GM12878 (cell line): ENCODE results near the gene SEC63. TPM values are rescaled to one million over a fixed set of nuclear protein-coding genes. Genes with fewer than 3 reads are reported as not detected.

Experiments
- ATAC-seq: fragments of 200-7000 bp; cut with Tn5 transposase; 3 replicates; pipeline ENCODE4 v1.9.1; 2020; ENCODE audit warnings: mild to moderate bottlenecking, moderate library complexity
- BruUV-seq: library from RNA; stranded (reverse); fragments of 400-500 nt; replicated peaks from 2 replicates; lab custom pipeline; 2021; lab: Mats Ljungman, UMichigan
- CTCF ChIA-PET: fragments of 300-600 bp; sonication (Branson Sonifier 250); formaldehyde crosslinking; extraction: SDS; loops from one replicate; lab custom pipeline; 2021; ENCODE audit warnings: inconsistent platforms; lab: Yijun Ruan, JAX
- POLR2A ChIA-PET: fragments of 350-600 bp; formaldehyde crosslinking; extraction: SDS; loops from one replicate; lab custom pipeline; 2021; ENCODE audit warnings: inconsistent platforms; lab: Charles Lee
- RAD21 ChIA-PET: fragments of 300-600 bp; sonication (Branson Sonifier 250); formaldehyde crosslinking; loops from one replicate; lab custom pipeline; 2023; ENCODE audit warnings: antibody characterized with exemption; ENCODE audit not compliant: unreplicated experiment; lab: Charles Lee
- SMC1A ChIA-PET: fragments of 300-600 bp; sonication (Branson Sonifier 250); formaldehyde crosslinking; loops from one replicate; lab custom pipeline; 2023; ENCODE audit not compliant: unreplicated experiment, uncharacterized antibody; lab: Charles Lee
- DNase-seq: peaks from one replicate; pipeline ENCODE4 v3.0.0-alpha.2; 2011; ENCODE audit warnings: low read depth, low spot score
- FAIRE-seq: peaks from 3 replicates; lab custom pipeline; 2011; peaks lifted over from hg19 to GRCh38; lab: Jason Lieb, UNC
- H2AFZ ChIP-seq: 2 replicates; pipeline ENCODE4 v1.6.0; 2011; ENCODE audit warnings: low read depth, low read length, control low read depth; ENCODE audit not compliant: control insufficient read depth
- H3K27ac ChIP-seq: 2 replicates; pipeline ENCODE4 v1.5.1; 2011; ENCODE audit warnings: control low read depth; ENCODE audit not compliant: control insufficient read depth, insufficient read depth
- H3K27me3 ChIP-seq, 2 experiments: replicated peaks in 1 of 2; 2 replicates each; pipeline versions ENCODE4 v1.6.0 to v1.6.1; 2011; ENCODE audit warnings: low read length in 1 of 2; ENCODE audit not compliant: control insufficient read depth in 2 of 2, insufficient read depth in 2 of 2
- H3K36me3 ChIP-seq, 2 experiments: 2 replicates each; pipeline ENCODE4 v1.5.1; 2011; ENCODE audit warnings: low read length in 1 of 2; ENCODE audit not compliant: control insufficient read depth in 2 of 2, insufficient read depth in 2 of 2
- H3K4me1 ChIP-seq: 2 replicates; pipeline ENCODE4 v1.6.1; 2011; ENCODE audit warnings: mild to moderate bottlenecking, low read length, moderate library complexity, mixed read lengths; ENCODE audit not compliant: control insufficient read depth, insufficient read depth
- H3K4me2 ChIP-seq: 2 replicates; pipeline ENCODE4 v1.6.0; 2011; ENCODE audit warnings: control low read depth; ENCODE audit not compliant: control insufficient read depth, insufficient read depth
- H3K4me3 ChIP-seq: fragments of 200-600 bp; sonication (generic); 2 replicates; pipeline ENCODE4 v1.5.1; 2016
- H3K79me2 ChIP-seq: 2 replicates; pipeline ENCODE4 v1.6.0; 2011; ENCODE audit warnings: low read length; ENCODE audit not compliant: control insufficient read depth, insufficient read depth
- H3K9ac ChIP-seq: 2 replicates; pipeline ENCODE4 v1.8.0; 2011; ENCODE audit warnings: low read length, control low read depth, mixed read lengths; ENCODE audit not compliant: control insufficient read depth, insufficient read depth
- H3K9me3 ChIP-seq: replicated peaks from 3 replicates; pipeline ENCODE4 v1.5.1; 2011; ENCODE audit warnings: mild to moderate bottlenecking, low read length; ENCODE audit not compliant: control insufficient read depth, insufficient read depth
- H4K20me1 ChIP-seq: 2 replicates; pipeline ENCODE4 v1.6.0; 2011; ENCODE audit not compliant: control insufficient read depth, insufficient read depth
- BHLHE40 ChIP-seq, 2 experiments: fragments of 450-650 bp in 1 of 2; IDR thresholded peaks; 2 replicates each; pipeline ENCODE4 v1.6.1; 2011 to 2017; ENCODE audit warnings: low read depth in 2 of 2, borderline replicate concordance in 1 of 2, improper control_type of control experiment in 1 of 2, low read length in 1 of 2, mild to moderate bottlenecking in 1 of 2
- CREB1 ChIP-seq: IDR thresholded peaks from 2 replicates; pipeline ENCODE4 v1.6.1; 2012; ENCODE audit warnings: low read depth, mild to moderate bottlenecking, inconsistent platforms
- EED ChIP-seq: sonication (generic); IDR thresholded peaks from 2 replicates; pipeline ENCODE4 v1.6.1; 2016; ENCODE audit warnings: antibody characterized with exemption, low read depth
- KAT2A ChIP-seq: conservative IDR thresholded peaks from 2 replicates; pipeline ENCODE4 v1.6.1; 2011; ENCODE audit warnings: low read depth, low read length; ENCODE audit not compliant: control insufficient read depth
- MAX ChIP-seq: IDR thresholded peaks from 2 replicates; pipeline ENCODE4 v1.6.1; 2012; ENCODE audit warnings: low read depth, low read length, improper control_type of control experiment
- MEF2B ChIP-seq: fragments of 450-650 bp; IDR thresholded peaks from 2 replicates; pipeline ENCODE4 v1.6.1; 2018; ENCODE audit warnings: mild to moderate bottlenecking, moderate library complexity; ENCODE audit not compliant: partially characterized antibody, poor library complexity, severe bottlenecking
- NFIC ChIP-seq: IDR thresholded peaks from 2 replicates; pipeline ENCODE4 v1.6.1; 2012; ENCODE audit warnings: low read depth, mild to moderate bottlenecking, inconsistent platforms, low read length, moderate library complexity
- PBX3 ChIP-seq: IDR thresholded peaks from 2 replicates; pipeline ENCODE4 v1.6.1; 2011; ENCODE audit warnings: mild to moderate bottlenecking, low read depth, low read length, moderate library complexity; ENCODE audit not compliant: insufficient replicate concordance
- USF2 ChIP-seq: IDR thresholded peaks from 2 replicates; pipeline ENCODE4 v1.6.1; 2011; ENCODE audit warnings: low read depth, low read length, improper control_type of control experiment, borderline replicate concordance
- ZNF622 ChIP-seq: fragments of 450-650 bp; IDR thresholded peaks from 2 replicates; pipeline ENCODE4 v1.6.1; 2017; ENCODE audit warnings: mild to moderate bottlenecking, inconsistent platforms
- ZZZ3 ChIP-seq: IDR thresholded peaks from 2 replicates; pipeline ENCODE4 v1.6.1; 2011; ENCODE audit warnings: low read depth; ENCODE audit not compliant: control insufficient read depth, insufficient read length
- WGBS: methylation state at CpG from one replicate; pipeline ENCODE4 v1.1.6; 2016; ENCODE audit warnings: low lambda C conversion rate; ENCODE audit not compliant: insufficient replicate concordance, insufficient coverage; ENCODE audit errors: missing lambda C conversion rate; 5-methylcytosine and 5-hydroxymethylcytosine counted together
- in situ Hi-C: fragments of 300-500 bp; cut with MboI; formaldehyde crosslinking; loops from 9 replicates; pipeline ENCODE4 v1.14.3; 2018; ENCODE audit warnings: mixed read lengths
- intact Hi-C: fragments of 100-400 bp; cut with micrococcal nuclease; formaldehyde crosslinking; loops from one replicate; pipeline ENCODE4 v1.14.2; 2022; ENCODE audit not compliant: unreplicated experiment
- polyA plus RNA-seq, 11 experiments: library from polyadenylated mRNA; depleted of rRNA in 4 of 11; unstranded in 6 of 11; stranded (reverse) in 5 of 11; fragments of >200 nt; fragmentation: Nextera tagmentation in 4 of 11; fragmentation: Illumina TruSeq in 1 of 11; extraction: Ambion mirVana in 4 of 11; extraction: Trizol in 1 of 11; gene quantifications; 1 replicate in 1 of 11; 2 replicates in 10 of 11; pipeline versions ENCODE4 v1.2.1 to v1.2.3, GENCODE V29; 2011 to 2016; ENCODE audit warnings: inconsistent platforms in 2 of 11, missing spikeins in 2 of 11, low read depth in 1 of 11
- total RNA-seq, 4 experiments: library from RNA; depleted of rRNA in 3 of 4; stranded (reverse); fragments of >200 nt in 3 of 4; fragmentation: Illumina TruSeq in 1 of 4; extraction: Trizol in 1 of 4; gene quantifications; 2 replicates each; pipeline versions ENCODE4 v1.2.1 to v1.2.3, GENCODE V29; 2013 to 2021
- TF ChIP-seq, protein P1 (sequence below): fragments of 450-650 bp; IDR thresholded peaks from 2 replicates; pipeline ENCODE4 v1.6.1; 2017; ENCODE audit warnings: mild to moderate bottlenecking, moderate library complexity

Gene SEC63
- total and polyA plus RNA-seq, 10 of the 15 experiments (the other 5 are each of a cell fraction or from before 2014, with no cell fraction given) = 10.1 to 87.0 (median 34.3) TPM

GRCh38 chr6:107941199-107941598 is 16.8 kb downstream of the SEC63 start:
- BruUV-seq = no TSS peak

More at GRCh38 chr6:107941199-107941598, 16.8 kb downstream of the SEC63 start:
- DNase-seq (no peak), ATAC-seq (no peak), FAIRE-seq (no peak)
- ChIA-PET CTCF (interaction anchor here (0.8 to 1.7 kb wide), 4 partner anchors 10 to 40 kb away, joined by 3 to 4 read pairs (median 3); no protein-coding TSS in a partner anchor), SMC1A (interaction anchor here (0.9 to 1.5 kb wide), 4 partner anchors 11 to 48 kb away, joined by 3 to 4 read pairs (median 4); no protein-coding TSS in a partner anchor), POLR2A (interaction anchor here (0.7 to 1.7 kb wide), 2 partner anchors 10 to 17 kb away, joined by 3 to 4 read pairs; no protein-coding TSS in a partner anchor), RAD21 (no interaction called here)
- Histone ChIP-seq H2AFZ (no peak overlapping the region), H4K20me1 (no peaks in the 10 kb centered on the region; the same call in 1 of the 2 replicates), H3K79me2 (peaks cover 56% of the 10 kb centered on the region), H3K4me2 (no peak overlapping the region), H3K27me3 (no peaks in the 10 kb centered on the region), H3K36me3 (no peaks in the 10 kb centered on the region; a peak in 1 of 4 replicates), H3K4me1 (no peaks in the 10 kb centered on the region), H3K4me3 (no peak overlapping the region), H3K27ac (no peak overlapping the region), H3K9me3 (no peaks in the 10 kb centered on the region; the same call in 2 of the 3 replicates), H3K9ac (no peak overlapping the region)
- intact Hi-C loops = no loop called here
- TF ChIP-seq, protein P1, sequence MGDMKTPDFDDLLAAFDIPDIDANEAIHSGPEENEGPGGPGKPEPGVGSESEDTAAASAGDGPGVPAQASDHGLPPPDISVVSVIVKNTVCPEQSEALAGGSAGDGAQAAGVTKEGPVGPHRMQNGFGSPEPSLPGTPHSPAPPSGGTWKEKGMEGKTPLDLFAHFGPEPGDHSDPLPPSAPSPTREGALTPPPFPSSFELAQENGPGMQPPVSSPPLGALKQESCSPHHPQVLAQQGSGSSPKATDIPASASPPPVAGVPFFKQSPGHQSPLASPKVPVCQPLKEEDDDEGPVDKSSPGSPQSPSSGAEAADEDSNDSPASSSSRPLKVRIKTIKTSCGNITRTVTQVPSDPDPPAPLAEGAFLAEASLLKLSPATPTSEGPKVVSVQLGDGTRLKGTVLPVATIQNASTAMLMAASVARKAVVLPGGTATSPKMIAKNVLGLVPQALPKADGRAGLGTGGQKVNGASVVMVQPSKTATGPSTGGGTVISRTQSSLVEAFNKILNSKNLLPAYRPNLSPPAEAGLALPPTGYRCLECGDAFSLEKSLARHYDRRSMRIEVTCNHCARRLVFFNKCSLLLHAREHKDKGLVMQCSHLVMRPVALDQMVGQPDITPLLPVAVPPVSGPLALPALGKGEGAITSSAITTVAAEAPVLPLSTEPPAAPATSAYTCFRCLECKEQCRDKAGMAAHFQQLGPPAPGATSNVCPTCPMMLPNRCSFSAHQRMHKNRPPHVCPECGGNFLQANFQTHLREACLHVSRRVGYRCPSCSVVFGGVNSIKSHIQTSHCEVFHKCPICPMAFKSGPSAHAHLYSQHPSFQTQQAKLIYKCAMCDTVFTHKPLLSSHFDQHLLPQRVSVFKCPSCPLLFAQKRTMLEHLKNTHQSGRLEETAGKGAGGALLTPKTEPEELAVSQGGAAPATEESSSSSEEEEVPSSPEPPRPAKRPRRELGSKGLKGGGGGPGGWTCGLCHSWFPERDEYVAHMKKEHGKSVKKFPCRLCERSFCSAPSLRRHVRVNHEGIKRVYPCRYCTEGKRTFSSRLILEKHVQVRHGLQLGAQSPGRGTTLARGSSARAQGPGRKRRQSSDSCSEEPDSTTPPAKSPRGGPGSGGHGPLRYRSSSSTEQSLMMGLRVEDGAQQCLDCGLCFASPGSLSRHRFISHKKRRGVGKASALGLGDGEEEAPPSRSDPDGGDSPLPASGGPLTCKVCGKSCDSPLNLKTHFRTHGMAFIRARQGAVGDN = no peak
- no peak for TF ChIP-seq USF2
- no peak for TF ChIP-seq PBX3
- no peak for TF ChIP-seq BHLHE40 (IDR thresholded peaks at IDR 0.05; ENCODE audit: borderline replicate concordance in 1 of 2, low read depth in 2 of 2, low read length in 1 of 2)
- TF ChIP-seq EED = no peak
- no peak for TF ChIP-seq MAX
- no peak for TF ChIP-seq NFIC
- TF ChIP-seq CREB1 = no peak
- no peak for TF ChIP-seq ZZZ3
- no peak for TF ChIP-seq MEF2B
- TF ChIP-seq ZNF622 = no peak
- no peak for TF ChIP-seq KAT2A
- in situ Hi-C loops = no loop called here
- 90% methylated on average over 2 of the region's 2 CpGs for WGBS
